Measurements from ENCODE around the gene GNAQ.

- TF ChIP-seq CTCF (IDR thresholded peaks at IDR 0.05; ENCODE audit: borderline replicate concordance, extremely low read depth, low read length, poor library complexity, severe bottlenecking) = no peak
- no peak for TF ChIP-seq EZH2 (IDR thresholded peaks at IDR 0.05; ENCODE audit: borderline replicate concordance, low read depth, low read length, severe bottlenecking)
Observed at GRCh38 chr9:78003730-78004129, 27.9 kb downstream of the GNAQ start.

All from DND-41 (cell line).